Peyer's patch (tissue), 4 donors: ENCODE data around the gene SORBS2. TPM values are rescaled to one million over a fixed set of nuclear protein-coding genes. Genes with fewer than 3 reads are reported as not detected.

Source experiments
- DNase-seq, 3 donors: peaks; one replicate each; pipeline ENCODE4 v3.0.0-alpha.2; 2017 to 2019
- H3K27ac ChIP-seq, 4 donors: fragments of 200-600 bp; sonication (generic); one replicate each; pipeline ENCODE4 v1.5.1; 2016 to 2019
- H3K27me3 ChIP-seq, 2 donors: fragments of 200-600 bp; sonication (generic); one replicate each; pipeline ENCODE4 v1.5.1; 2019
- H3K36me3 ChIP-seq, 3 donors: fragments of 200-600 bp; sonication (generic); one replicate each; pipeline ENCODE4 v1.5.1; 2016 to 2019
- H3K4me1 ChIP-seq, 4 donors: fragments of 200-600 bp; sonication (generic); one replicate each; pipeline ENCODE4 v1.5.1; 2016 to 2019
- H3K4me3 ChIP-seq, 4 donors: fragments of 200-600 bp; sonication (generic); 1 replicate in 3 of 4; 2 replicates in 1 of 4; pipeline ENCODE4 v1.5.1; 2016 to 2019; ENCODE audit warnings: mild to moderate bottlenecking in 1 of 4
- H3K9me3 ChIP-seq, 4 donors: fragments of 200-600 bp; sonication (generic); one replicate each; pipeline ENCODE4 v1.5.1; 2016 to 2019; ENCODE audit warnings: mild to moderate bottlenecking in 1 of 4
- POLR2A ChIP-seq, 2 donors: fragments of 450-650 bp; IDR thresholded peaks; one replicate each; pipeline ENCODE4 v1.5.1; 2017; ENCODE audit warnings: antibody characterized with exemption in 2 of 2, mild to moderate bottlenecking in 2 of 2, moderate library complexity in 2 of 2
- total RNA-seq, 4 donors: library from RNA; depleted of rRNA; stranded (reverse); fragments of >200 nt; gene quantifications; one replicate each; pipeline ENCODE4 v1.1.0, GENCODE V29; 2016
- TF ChIP-seq, protein P1 (sequence below), 6 experiments: fragments of 450-650 bp in 4 of 6; fragments of 200-600 bp in 2 of 6; sonication (generic) in 1 of 6; IDR thresholded peaks; one replicate each; pipeline ENCODE4 v1.5.1; 2017 to 2019; ENCODE audit warnings: antibody characterized with exemption in 6 of 6, mild to moderate bottlenecking in 3 of 6, moderate library complexity in 1 of 6

Gene SORBS2
- total RNA-seq, 4 donors from 2014 or later: 15.8 to 61.9 (median 53.0) TPM

- Histone ChIP-seq H3K4me1 (no peaks in the 10 kb centered on the region), H3K4me3 (no peak overlapping the region), H3K9me3 (no peaks in the 10 kb centered on the region), H3K27ac (peak overlapping the region in 1 of 4 donors; percentile 70), H3K27me3 (no peaks in the 10 kb centered on the region), H3K36me3 (no peaks in the 10 kb centered on the region)
- DNase-seq: no peak
- TF ChIP-seq, protein P1, sequence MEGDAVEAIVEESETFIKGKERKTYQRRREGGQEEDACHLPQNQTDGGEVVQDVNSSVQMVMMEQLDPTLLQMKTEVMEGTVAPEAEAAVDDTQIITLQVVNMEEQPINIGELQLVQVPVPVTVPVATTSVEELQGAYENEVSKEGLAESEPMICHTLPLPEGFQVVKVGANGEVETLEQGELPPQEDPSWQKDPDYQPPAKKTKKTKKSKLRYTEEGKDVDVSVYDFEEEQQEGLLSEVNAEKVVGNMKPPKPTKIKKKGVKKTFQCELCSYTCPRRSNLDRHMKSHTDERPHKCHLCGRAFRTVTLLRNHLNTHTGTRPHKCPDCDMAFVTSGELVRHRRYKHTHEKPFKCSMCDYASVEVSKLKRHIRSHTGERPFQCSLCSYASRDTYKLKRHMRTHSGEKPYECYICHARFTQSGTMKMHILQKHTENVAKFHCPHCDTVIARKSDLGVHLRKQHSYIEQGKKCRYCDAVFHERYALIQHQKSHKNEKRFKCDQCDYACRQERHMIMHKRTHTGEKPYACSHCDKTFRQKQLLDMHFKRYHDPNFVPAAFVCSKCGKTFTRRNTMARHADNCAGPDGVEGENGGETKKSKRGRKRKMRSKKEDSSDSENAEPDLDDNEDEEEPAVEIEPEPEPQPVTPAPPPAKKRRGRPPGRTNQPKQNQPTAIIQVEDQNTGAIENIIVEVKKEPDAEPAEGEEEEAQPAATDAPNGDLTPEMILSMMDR (IDR thresholded peaks at IDR 0.05): no peak
- no peak for TF ChIP-seq POLR2A (IDR thresholded peaks at IDR 0.05)
These were observed 75.1 kb downstream of the SORBS2 start for GRCh38 chr4:185736882-185737281.

DNA sequence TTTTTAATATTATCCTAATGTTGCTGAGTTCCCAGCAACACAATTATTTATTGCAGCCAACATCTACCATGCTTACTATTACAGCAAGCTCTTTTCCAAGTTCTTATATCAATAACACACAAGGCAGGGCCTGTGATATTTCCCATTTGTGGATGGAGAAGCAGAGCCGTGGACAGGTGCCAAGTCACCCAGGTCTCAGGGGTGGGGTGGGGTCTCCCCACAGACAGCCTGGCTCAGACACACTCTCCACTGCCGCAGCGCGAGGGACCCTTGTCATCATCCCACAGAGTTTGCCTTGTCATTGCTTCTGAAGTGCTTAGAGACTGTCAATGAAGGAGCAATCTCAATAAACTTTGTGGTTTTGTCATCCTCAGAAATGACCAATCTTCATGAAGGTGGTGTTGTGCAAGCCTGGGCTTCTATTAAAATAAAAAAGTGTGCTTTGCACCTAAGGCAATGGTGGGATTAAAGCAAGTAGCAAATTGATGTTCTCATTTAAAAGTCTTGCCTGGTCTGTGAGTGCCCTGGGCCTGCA lies 76.1 kb downstream of the SORBS2 start:
- no peaks in the 10 kb centered on the region for H3K27me3 ChIP-seq
- no peak overlapping the region for H3K4me3 ChIP-seq
- TF ChIP-seq, protein P1 (IDR thresholded peaks at IDR 0.05): no peak
- no peak for TF ChIP-seq POLR2A (IDR thresholded peaks at IDR 0.05)
- no peaks in the 10 kb centered on the region for H3K36me3 ChIP-seq
- no peaks in the 10 kb centered on the region for H3K9me3 ChIP-seq
- DNase-seq: no peak
- no peaks in the 10 kb centered on the region for H3K4me1 ChIP-seq
- H3K27ac ChIP-seq: peak overlapping the region in 2 of 4 donors; percentile 10 to 23

DNA sequence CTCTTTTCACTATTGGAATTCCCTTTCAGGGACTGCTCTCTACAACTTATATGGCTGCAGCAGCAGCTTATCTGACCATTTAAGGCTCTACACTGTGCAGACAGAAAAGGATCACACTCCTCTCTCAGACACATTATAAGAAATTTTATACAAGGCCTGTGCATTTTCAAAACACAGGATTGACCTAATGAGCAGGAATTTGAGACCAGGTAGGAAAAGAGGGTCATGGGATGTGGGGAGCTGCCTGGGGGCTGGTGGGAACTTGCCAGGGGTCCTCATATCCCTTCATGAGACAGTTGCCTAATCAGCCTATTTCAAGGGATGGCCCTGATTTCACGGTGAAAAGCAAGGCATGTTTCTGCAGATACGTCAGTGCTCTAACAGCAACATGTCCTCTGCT lies 77.1 kb downstream of the SORBS2 start:
- no peaks in the 10 kb centered on the region for H3K27me3 ChIP-seq
- H3K4me1 ChIP-seq: no peaks in the 10 kb centered on the region
- H3K9me3 ChIP-seq: no peaks in the 10 kb centered on the region
- DNase-seq: no peak
- H3K36me3 ChIP-seq: no peaks in the 10 kb centered on the region
- TF ChIP-seq POLR2A (IDR thresholded peaks at IDR 0.05): no peak
- TF ChIP-seq, protein P1 (IDR thresholded peaks at IDR 0.05): no peak
- no peak overlapping the region for H3K4me3 ChIP-seq
- H3K27ac ChIP-seq: peak overlapping the region in 1 of 4 donors; percentile 28

GRCh38 chr4:185734214-185734613 lies 77.8 kb downstream of the SORBS2 start:
- H3K9me3 ChIP-seq: no peaks in the 10 kb centered on the region
- no peaks in the 10 kb centered on the region for H3K27me3 ChIP-seq
- no peak for DNase-seq
- H3K4me3 ChIP-seq: no peak overlapping the region
- TF ChIP-seq, protein P1 (IDR thresholded peaks at IDR 0.05): no peak
- TF ChIP-seq POLR2A (IDR thresholded peaks at IDR 0.05): no peak
- H3K27ac ChIP-seq: peak overlapping the region in 1 of 4 donors; percentile 28
- H3K4me1 ChIP-seq: no peaks in the 10 kb centered on the region
- no peaks in the 10 kb centered on the region for H3K36me3 ChIP-seq

GRCh38 chr4:185730849-185731608 lies 81.0 kb downstream of the SORBS2 start:
- H3K4me3 ChIP-seq: no peak overlapping the region
- H3K4me1 ChIP-seq: no peaks in the 10 kb centered on the region
- H3K36me3 ChIP-seq: no peaks in the 10 kb centered on the region
- H3K27me3 ChIP-seq: no peaks in the 10 kb centered on the region
- no peak for DNase-seq
- no peaks in the 10 kb centered on the region for H3K9me3 ChIP-seq
- peak overlapping the region in 1 of 4 donors; percentile 38 for H3K27ac ChIP-seq
- TF ChIP-seq, protein P1 (IDR thresholded peaks at IDR 0.05): peak in 1 of 6 experiments; percentile 18
- TF ChIP-seq POLR2A (IDR thresholded peaks at IDR 0.05): no peak
